Measurements from ENCODE around the gene SHISAL1.

The SHISAL1 gene

GRCh38 chr22:44336962-44337677 is 24.4 kb upstream of the SHISAL1 start:
- Histone ChIP-seq H3K36me3 (no peaks in the 10 kb centered on the region), H3K4me3 (ENCODE audit: low read depth, low read length) (no peak overlapping the region), H3K9me3 (no peaks in the 10 kb centered on the region), H3K27me3 (peaks cover 18% of the 10 kb centered on the region), H3K4me1 (peaks cover 5% of the 10 kb centered on the region; the same call in 1 of the 2 replicates)
- no peak for DNase-seq
- no peak for TF ChIP-seq CTCF (IDR thresholded peaks at IDR 0.05; ENCODE audit: low read depth, low read length)

GRCh38 chr22:44335903-44336803 is 23.4 kb upstream of the SHISAL1 start:
- no peaks in the 10 kb centered on the region for H3K36me3 ChIP-seq
- H3K9me3 ChIP-seq = no peaks in the 10 kb centered on the region
- TF ChIP-seq CTCF (IDR thresholded peaks at IDR 0.05; ENCODE audit: low read depth, low read length) = no peak
- no peak for DNase-seq
- peaks cover 5% of the 10 kb centered on the region; the same call in 1 of the 2 replicates for H3K4me1 ChIP-seq
- H3K27me3 ChIP-seq = peaks cover 24% of the 10 kb centered on the region
- no peak overlapping the region for H3K4me3 ChIP-seq (ENCODE audit: low read depth, low read length)

GRCh38 chr22:44335066-44335839 is 22.5 kb upstream of the SHISAL1 start:
- Histone ChIP-seq H3K4me3 (ENCODE audit: low read depth, low read length) (no peak overlapping the region), H3K27me3 (peaks cover 33% of the 10 kb centered on the region), H3K4me1 (peaks cover 5% of the 10 kb centered on the region; the same call in 1 of the 2 replicates), H3K9me3 (no peaks in the 10 kb centered on the region), H3K36me3 (no peaks in the 10 kb centered on the region)
- no peak for DNase-seq
- no peak for TF ChIP-seq CTCF (IDR thresholded peaks at IDR 0.05; ENCODE audit: low read depth, low read length)

- Histone ChIP-seq H3K4me3 (ENCODE audit: low read depth, low read length) (no peak overlapping the region), H3K4me1 (peaks cover 9% of the 10 kb centered on the region; the same call in 1 of the 2 replicates), H3K36me3 (no peaks in the 10 kb centered on the region), H3K9me3 (no peaks in the 10 kb centered on the region), H3K27me3 (peaks cover 45% of the 10 kb centered on the region)
- no peak for DNase-seq
- no peak for TF ChIP-seq CTCF (IDR thresholded peaks at IDR 0.05; ENCODE audit: low read depth, low read length)
Measured at GRCh38 chr22:44333847-44334635, 21.3 kb upstream of the SHISAL1 start.

- Histone ChIP-seq H3K4me1 (peaks cover 9% of the 10 kb centered on the region; the same call in 1 of the 2 replicates), H3K4me3 (ENCODE audit: low read depth, low read length) (no peak overlapping the region), H3K36me3 (no peaks in the 10 kb centered on the region), H3K27me3 (peaks cover 49% of the 10 kb centered on the region), H3K9me3 (no peaks in the 10 kb centered on the region)
- DNase-seq = no peak
- TF ChIP-seq CTCF (IDR thresholded peaks at IDR 0.05; ENCODE audit: low read depth, low read length) = no peak
Measured at GRCh38 chr22:44332946-44333345, 20.2 kb upstream of the SHISAL1 start.
